DMS114 treated with DMSO at 0.1 percent for 48 hours (cell line): ENCODE measurements around the gene EXTL2.
"Not testable (repeated sequence)": the region's sequence is repeated elsewhere in the genome, so short reads cannot be mapped to it uniquely, and the experiment has no call there.

ENCODE experiments used
- DNase-seq: peaks from one replicate; lab custom pipeline; 2025; ENCODE audit not compliant: unreplicated experiment; lab: John Stamatoyannopoulos, UW

EXTL2 gene

GRCh38 chr1:100894603-100895539 lies at the start of gene EXTL2:
EXTL2 (minus strand) TSS chr1:100894842; CDS start chr1:100888757, 6,085 bp downstream.
- DNase-seq, result peak; percentile 86

GRCh38 chr1:100943533-100943932 lies 48.9 kb upstream of the EXTL2 start:
- no peak for DNase-seq

DNA sequence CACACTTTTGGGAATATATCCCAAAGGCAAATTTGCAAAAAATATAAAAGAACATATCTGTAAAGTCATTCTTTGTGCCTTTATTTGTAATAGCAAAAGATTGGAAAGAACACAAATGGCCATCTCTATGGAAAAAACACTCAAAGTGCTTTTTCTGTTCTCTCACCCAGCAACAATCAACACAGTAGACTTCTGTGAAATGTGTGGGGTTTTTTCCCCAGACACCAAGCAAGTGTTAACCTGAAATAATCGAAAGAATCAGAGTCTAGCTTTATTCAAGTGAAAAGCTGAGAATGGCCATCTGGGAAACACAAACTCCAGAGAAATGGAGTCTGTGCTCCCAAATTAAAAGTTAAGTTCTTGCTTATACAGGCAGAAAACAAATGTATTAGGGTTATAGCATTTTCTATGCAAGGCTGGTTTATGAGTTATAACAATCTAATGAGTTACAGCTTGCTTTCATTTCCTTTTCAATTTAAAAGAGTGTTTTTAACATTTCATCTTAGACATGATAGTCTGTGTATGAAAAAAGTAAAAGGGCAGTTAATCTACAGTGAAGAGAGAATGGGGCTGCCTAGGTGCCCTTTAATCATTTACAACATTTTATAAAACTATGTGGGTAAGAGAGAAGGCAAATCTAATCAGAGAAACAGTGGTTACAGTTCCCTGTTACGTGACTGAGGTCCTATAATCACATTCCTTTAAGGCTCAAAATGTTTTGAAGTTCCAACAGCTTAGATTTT lies 47.8 kb upstream of the EXTL2 start:
- no peak for DNase-seq

- no peak for DNase-seq
Observed at GRCh38 chr1:100941580-100942216, 47.1 kb upstream of the EXTL2 start.

- DNase-seq, result no peak
Observed at GRCh38 chr1:100941098-100941527, 46.5 kb upstream of the EXTL2 start.

DNA sequence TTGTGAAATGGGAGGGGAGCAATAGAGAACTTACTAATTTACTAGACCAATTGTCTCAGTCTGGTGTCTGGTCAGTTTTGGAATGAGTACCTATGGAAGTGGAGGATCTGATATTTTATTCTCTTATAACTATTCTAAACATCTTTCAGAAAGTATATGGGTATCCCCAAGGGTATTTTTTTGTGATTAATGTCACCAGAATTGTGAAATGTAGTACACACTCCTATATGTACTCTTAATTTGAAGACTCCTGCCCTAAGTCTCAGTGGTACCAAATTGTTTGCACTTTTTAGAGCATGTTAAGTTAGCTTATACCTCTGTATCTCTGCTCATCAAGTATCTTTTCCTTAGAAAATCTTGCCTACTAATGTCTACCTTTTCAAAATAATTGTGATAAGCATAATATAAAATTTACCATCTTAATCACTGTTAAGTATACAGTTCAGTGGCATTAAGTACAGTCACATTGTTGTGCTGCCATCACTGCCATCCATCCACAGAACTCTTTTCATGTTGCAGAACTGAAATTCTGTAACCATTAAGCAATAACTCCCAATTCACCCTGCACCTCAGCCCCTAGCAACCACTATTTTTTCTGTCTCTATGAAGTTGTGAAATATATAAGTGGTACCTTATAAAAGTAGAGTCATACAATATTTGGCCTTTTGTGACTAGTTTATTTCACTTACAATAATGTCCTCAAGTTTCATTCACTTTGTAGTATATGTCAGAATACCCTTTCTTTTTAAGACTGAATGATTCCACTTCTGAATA lies 41.7 kb upstream of the EXTL2 start:
- DNase-seq, result no peak

DNA sequence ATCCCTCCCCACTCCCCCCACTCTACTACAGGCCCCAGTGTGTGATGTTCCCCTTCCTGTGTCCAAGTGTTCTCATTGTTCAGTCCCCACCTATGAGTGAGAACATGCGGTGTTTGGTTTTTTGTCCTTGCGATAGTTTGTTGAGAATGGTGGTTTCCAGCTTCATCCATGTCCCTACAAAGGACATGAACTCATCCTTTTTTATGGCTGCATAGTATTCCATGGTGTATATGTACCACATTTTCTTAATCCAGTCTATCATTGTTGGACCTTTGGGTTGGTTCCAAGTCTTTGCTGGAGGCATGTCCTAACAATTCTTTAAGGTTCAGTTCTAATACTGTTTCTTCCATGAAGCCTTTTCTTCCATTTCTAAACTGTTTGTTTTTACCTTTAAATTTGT lies 38.9 kb upstream of the EXTL2 start:
- not testable (repeated sequence) for DNase-seq

DNA sequence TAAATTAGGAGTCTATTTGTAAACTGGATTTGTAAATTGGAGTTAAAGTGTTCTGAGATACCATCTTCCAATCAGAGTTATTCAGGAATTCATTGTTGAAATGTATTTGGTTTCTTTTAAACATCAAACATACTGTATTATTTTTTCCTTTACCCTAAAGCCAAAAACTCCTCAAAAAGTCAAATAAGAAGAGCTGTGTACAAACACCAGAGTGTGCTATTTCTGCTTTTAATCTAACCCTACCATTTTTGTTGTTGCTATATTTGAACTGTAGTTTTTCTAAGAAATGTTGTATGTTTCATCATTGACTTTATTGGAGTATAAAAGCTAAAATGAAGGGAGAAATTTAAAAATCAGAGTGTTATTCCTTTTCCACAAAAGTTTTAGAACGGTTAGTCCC lies 37.1 kb upstream of the EXTL2 start:
- DNase-seq, result no peak

GRCh38 chr1:100930494-100930893 lies 35.9 kb upstream of the EXTL2 start:
- DNase-seq, result no peak

- no peak for DNase-seq
Observed at GRCh38 chr1:100928128-100928527, 33.5 kb upstream of the EXTL2 start.

DNA sequence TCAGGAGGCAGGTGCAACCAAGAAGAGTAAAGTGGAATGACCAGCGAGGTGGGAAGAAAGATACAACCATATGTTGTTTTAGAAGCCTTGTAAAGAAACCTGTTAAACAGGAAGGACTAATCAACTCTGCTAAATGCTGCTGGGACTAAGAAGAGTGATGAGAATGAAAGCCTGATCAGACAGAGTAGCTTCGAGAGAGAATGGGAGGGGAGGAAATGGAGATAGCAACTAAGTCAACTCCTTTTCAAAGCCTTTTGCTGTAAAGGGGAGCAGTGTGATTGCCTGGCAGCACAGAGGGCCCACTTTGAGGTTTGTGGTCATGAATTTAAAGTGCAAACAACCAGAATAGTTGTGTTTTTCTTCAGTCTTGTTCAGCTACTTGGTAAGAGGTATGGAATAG lies 32.6 kb upstream of the EXTL2 start:
- no peak for DNase-seq

DNA sequence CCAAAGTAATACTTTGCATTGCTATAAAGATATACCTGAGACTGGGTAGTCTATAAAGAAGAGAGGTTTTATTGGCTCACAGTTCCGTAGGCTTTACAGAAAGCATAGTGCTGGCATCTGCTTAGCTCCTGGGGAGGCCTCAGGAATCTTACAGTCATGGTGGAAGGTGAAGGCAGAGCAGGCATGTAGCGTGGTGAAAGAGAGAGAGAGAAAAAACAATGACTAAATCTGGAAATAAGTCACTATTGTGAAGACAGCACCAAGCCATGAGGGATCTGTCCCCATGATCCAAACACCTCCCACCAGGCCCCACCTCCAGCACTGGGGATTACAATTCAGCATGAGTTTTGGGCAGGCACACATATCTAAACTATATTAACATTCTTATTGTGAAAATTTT lies 31.6 kb upstream of the EXTL2 start:
- DNase-seq, result no peak

GRCh38 chr1:100924991-100925390 lies 30.3 kb upstream of the EXTL2 start:
- no peak for DNase-seq

- no peak for DNase-seq
Observed at GRCh38 chr1:100924212-100924611, 29.6 kb upstream of the EXTL2 start.

DNA sequence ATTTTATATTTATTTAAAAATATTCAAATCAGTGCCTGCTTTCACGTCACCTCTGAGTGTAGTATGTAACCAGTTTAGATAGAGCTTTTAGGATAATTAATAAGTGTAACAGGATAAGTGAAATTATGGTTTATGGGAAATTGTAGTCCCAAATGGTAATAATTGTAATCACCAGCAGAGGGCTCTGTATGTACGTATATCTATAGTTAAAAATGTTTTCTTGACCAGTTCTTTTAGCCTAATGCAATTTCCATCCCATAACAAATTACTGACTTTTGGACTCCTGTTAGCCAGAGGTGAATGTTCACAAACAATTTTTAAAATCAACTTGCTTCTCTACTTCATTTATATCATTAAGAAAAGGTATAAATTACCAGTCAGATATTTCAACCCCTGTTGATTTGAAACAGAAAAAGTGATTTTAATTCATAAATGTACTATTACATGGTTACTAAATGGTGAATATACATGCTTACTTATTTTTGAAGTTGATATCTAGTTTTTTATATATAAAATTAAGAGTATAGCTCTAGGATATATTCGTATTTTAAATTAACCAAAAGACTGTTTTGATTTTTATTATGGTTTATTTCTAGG lies 26.6 kb upstream of the EXTL2 start:
- DNase-seq, result peak; percentile 70

GRCh38 chr1:100912019-100912418 lies 17.4 kb upstream of the EXTL2 start:
- DNase-seq, result no peak

- no peak for DNase-seq
Observed at GRCh38 chr1:100909018-100909417, 14.4 kb upstream of the EXTL2 start.

DNA sequence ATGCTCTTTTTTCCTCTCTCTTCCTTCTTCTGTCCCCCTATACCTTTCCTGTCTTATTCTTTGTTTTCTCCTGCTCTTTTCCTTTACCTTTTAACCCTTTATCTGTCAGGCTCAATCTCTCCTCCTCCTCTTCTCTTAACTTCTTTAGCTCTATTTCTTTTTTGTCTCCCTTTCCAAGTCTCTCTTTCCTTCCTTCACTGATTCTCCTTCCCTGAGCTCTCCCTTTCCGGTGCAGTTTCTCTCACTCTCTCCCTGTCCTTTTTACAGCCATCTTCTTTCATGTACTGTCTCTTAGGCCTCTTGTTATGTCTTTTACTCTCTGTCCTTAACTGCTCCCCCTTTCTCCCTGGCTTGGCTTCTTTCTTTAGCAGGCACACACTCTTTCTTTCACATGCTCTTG lies 13.2 kb upstream of the EXTL2 start:
- no peak for DNase-seq

DNA sequence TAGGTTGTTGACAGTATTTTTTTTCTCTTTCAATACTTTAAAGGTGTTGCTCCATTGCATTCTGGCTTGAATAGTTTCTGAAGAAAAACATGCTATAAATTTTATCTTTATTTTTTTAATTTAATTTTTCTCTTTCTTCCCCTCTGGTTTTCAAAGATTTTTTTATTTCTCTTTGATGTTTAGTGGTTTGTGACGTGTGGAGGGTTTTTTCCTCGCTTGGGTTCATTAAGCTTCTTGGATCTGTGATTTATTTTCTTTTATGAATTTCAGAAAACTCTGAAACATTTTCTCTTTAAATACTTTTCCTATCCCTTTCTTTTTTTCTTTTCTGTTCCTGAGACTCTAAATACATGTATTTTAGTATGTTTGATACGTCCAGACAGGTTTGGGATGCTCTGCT lies 10.5 kb upstream of the EXTL2 start:
- DNase-seq, result no peak

GRCh38 chr1:100904528-100904927 lies 9.9 kb upstream of the EXTL2 start:
- DNase-seq, result no peak
